ENCODE results near the gene TTLL6.

TTLL6 gene

GRCh38 chr17:48725004-48725287, 92.1 kb downstream of the TTLL6 start:
- Histone ChIP-seq H3K79me2 (ENCODE audit: control insufficient read depth, low read length) (no peaks in the 10 kb centered on the region), H3K27me3 (ENCODE audit: control insufficient read depth, low read length) (peaks cover 67% of the 10 kb centered on the region), H3K36me3 (ENCODE audit: control insufficient read depth, low read length) (no peaks in the 10 kb centered on the region), H3K4me2 (ENCODE audit: low read length) (peak overlapping the region; percentile 50), H3K4me3 (ENCODE audit: low read length) (no peak overlapping the region), H3K9me2 (replicated peaks; ENCODE audit: control insufficient read depth, low read length) (no peaks in the 10 kb centered on the region), H3K27ac (ENCODE audit: low read depth, low read length) (no peak overlapping the region), H3K9me3 (ENCODE audit: control insufficient read depth, insufficient read depth, low read length) (no peaks in the 10 kb centered on the region), H3F3A (ENCODE audit: control insufficient read depth, insufficient read depth) (no peaks in the 10 kb centered on the region), H3K4me1 (ENCODE audit: control insufficient read depth, low read length) (peaks cover 17% of the 10 kb centered on the region), H4K20me1 (ENCODE audit: control insufficient read depth, insufficient read depth, low read depth, low read length) (no peaks in the 10 kb centered on the region)
- TF ChIP-seq CTCF (IDR thresholded peaks at IDR 0.05; ENCODE audit: low read depth, low read length, poor library complexity, severe bottlenecking) (no peak), EZH2phosphoT487 (IDR thresholded peaks at IDR 0.05; ENCODE audit: borderline replicate concordance, low read length) (no peak)

GRCh38 chr17:48724251-48725003, 92.6 kb downstream of the TTLL6 start:
- Histone ChIP-seq H3K9me2 (replicated peaks; ENCODE audit: control insufficient read depth, low read length) (no peaks in the 10 kb centered on the region), H3K4me3 (ENCODE audit: low read length) (peak overlapping the region; percentile 51), H3K27me3 (ENCODE audit: control insufficient read depth, low read length) (peaks cover 63% of the 10 kb centered on the region), H3K4me1 (ENCODE audit: control insufficient read depth, low read length) (peaks cover 17% of the 10 kb centered on the region), H3K4me2 (ENCODE audit: low read length) (peak overlapping the region; percentile 50), H3K9me3 (ENCODE audit: control insufficient read depth, insufficient read depth, low read length) (no peaks in the 10 kb centered on the region), H4K20me1 (ENCODE audit: control insufficient read depth, insufficient read depth, low read depth, low read length) (no peaks in the 10 kb centered on the region), H3F3A (ENCODE audit: control insufficient read depth, insufficient read depth) (no peaks in the 10 kb centered on the region), H3K36me3 (ENCODE audit: control insufficient read depth, low read length) (no peaks in the 10 kb centered on the region), H3K27ac (ENCODE audit: low read depth, low read length) (no peak overlapping the region), H3K79me2 (ENCODE audit: control insufficient read depth, low read length) (no peaks in the 10 kb centered on the region)
- peak; percentile 75 for TF ChIP-seq CTCF (IDR thresholded peaks at IDR 0.05; ENCODE audit: low read depth, low read length, poor library complexity, severe bottlenecking)
- TF ChIP-seq EZH2phosphoT487 (IDR thresholded peaks at IDR 0.05; ENCODE audit: borderline replicate concordance, low read length), result no peak

- H3K27ac ChIP-seq (ENCODE audit: low read depth, low read length), result no peak overlapping the region
- TF ChIP-seq CTCF (IDR thresholded peaks at IDR 0.05; ENCODE audit: low read depth, low read length, poor library complexity, severe bottlenecking) (no peak), EZH2phosphoT487 (IDR thresholded peaks at IDR 0.05; ENCODE audit: borderline replicate concordance, low read length) (peak; percentile 93)
- no peaks in the 10 kb centered on the region for H3K9me3 ChIP-seq (ENCODE audit: control insufficient read depth, insufficient read depth, low read length)
- peaks cover 59% of the 10 kb centered on the region for H3K27me3 ChIP-seq (ENCODE audit: control insufficient read depth, low read length)
- no peaks in the 10 kb centered on the region for H4K20me1 ChIP-seq (ENCODE audit: control insufficient read depth, insufficient read depth, low read depth, low read length)
- H3F3A ChIP-seq (ENCODE audit: control insufficient read depth, insufficient read depth), result no peaks in the 10 kb centered on the region
- peaks cover 17% of the 10 kb centered on the region for H3K4me1 ChIP-seq (ENCODE audit: control insufficient read depth, low read length)
- H3K79me2 ChIP-seq (ENCODE audit: control insufficient read depth, low read length), result no peaks in the 10 kb centered on the region
- peak overlapping the region; percentile 51 for H3K4me3 ChIP-seq (ENCODE audit: low read length)
- H3K36me3 ChIP-seq (ENCODE audit: control insufficient read depth, low read length), result no peaks in the 10 kb centered on the region
- no peaks in the 10 kb centered on the region for H3K9me2 ChIP-seq (replicated peaks; ENCODE audit: control insufficient read depth, low read length)
- H3K4me2 ChIP-seq (ENCODE audit: low read length), result peak overlapping the region; percentile 50
Observed at GRCh38 chr17:48723423-48724250, 93.4 kb downstream of the TTLL6 start.

Data from DOHH2 (cell line).